GM12892 (cell line): ENCODE measurements around the gene COL4A4.

Experiments used
- POLR2A ChIP-seq: IDR thresholded peaks from 2 replicates; pipeline ENCODE4 v1.6.1; 2011; ENCODE audit warnings: low read depth, low read length, control low read depth
- POLR2AphosphoS5 ChIP-seq: IDR thresholded peaks from 2 replicates; pipeline ENCODE4 v1.6.1; 2011; ENCODE audit warnings: low read depth, low read length, control low read depth
- TAF1 ChIP-seq: IDR thresholded peaks from 2 replicates; pipeline ENCODE4 v1.6.1; 2011; ENCODE audit warnings: low read depth, mild to moderate bottlenecking, control low read depth, low read length, borderline replicate concordance

DNA sequence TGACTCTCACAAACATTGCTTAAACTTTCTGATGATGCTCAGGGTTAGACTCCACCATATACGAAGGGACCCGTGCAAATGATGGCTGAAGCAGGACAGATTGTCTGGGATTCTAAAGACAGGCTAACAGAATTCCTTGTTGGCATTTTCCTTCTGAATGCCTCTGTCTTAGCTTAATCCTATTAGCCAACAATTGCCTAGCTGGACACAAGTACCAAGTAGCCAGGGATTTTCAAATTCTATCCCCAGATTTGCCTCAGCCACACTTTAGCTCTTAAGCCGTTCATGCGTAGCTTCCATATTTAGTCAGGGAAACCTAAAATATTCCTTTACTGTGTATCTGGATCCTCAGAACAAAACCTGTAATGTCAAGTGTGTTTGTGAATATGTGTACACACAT is 40.4 kb upstream of the COL4A4 start:
- TF ChIP-seq POLR2AphosphoS5 (no peak), POLR2A (no peak), TAF1 (no peak)
